A673 (cell line): ENCODE data around the gene COL2A1. TPM values are rescaled to one million over a fixed set of nuclear protein-coding genes. Genes with fewer than 3 reads are reported as not detected.

ENCODE experiments used
- BruUV-seq: library from RNA; stranded (reverse); fragments of 400-500 nt; replicated peaks from 2 replicates; lab custom pipeline; 2021; lab: Mats Ljungman, UMichigan
- CTCF ChIA-PET: fragments of 300-600 bp; sonication (Branson Sonifier 250); formaldehyde crosslinking; loops from one replicate; lab custom pipeline; 2022; ENCODE audit warnings: antibody characterized with exemption; lab: Charles Lee
- POLR2A ChIA-PET: fragments of 300-600 bp; sonication (Branson Sonifier 250); formaldehyde crosslinking; loops from one replicate; lab custom pipeline; 2022; ENCODE audit warnings: antibody characterized with exemption; ENCODE audit not compliant: low non-redundant PET; lab: Charles Lee
- DNase-seq: peaks from one replicate; pipeline ENCODE4 v3.0.0-alpha.2; 2015; ENCODE audit warnings: low spot score
- H3K27ac ChIP-seq: fragments of 200-600 bp; sonication (generic); 2 replicates; pipeline ENCODE4 v1.5.1; 2016; ENCODE audit warnings: mixed run types, low read depth, mild to moderate bottlenecking, mixed read lengths, antibody characterized with exemption, low read length; ENCODE audit not compliant: poor library complexity, severe bottlenecking
- H3K27me3 ChIP-seq: fragments of 200-600 bp; sonication (generic); replicated peaks from 2 replicates; pipeline ENCODE4 v1.6.1; 2017; ENCODE audit warnings: mixed run types, low read depth, mild to moderate bottlenecking, mixed read lengths, antibody characterized with exemption, low read length; ENCODE audit not compliant: insufficient read depth, poor library complexity
- H3K36me3 ChIP-seq: fragments of 200-600 bp; sonication (generic); 2 replicates; pipeline ENCODE4 v1.6.1; 2016; ENCODE audit warnings: mixed run types, mild to moderate bottlenecking, mixed read lengths, antibody characterized with exemption, low read length; ENCODE audit not compliant: insufficient read depth, poor library complexity, severe bottlenecking
- H3K4me1 ChIP-seq: fragments of 200-600 bp; sonication (generic); 2 replicates; pipeline ENCODE4 v1.6.1; 2017; ENCODE audit warnings: mixed run types, mild to moderate bottlenecking, mixed read lengths, antibody characterized with exemption, low read length; ENCODE audit not compliant: insufficient read depth, poor library complexity, severe bottlenecking
- H3K4me3 ChIP-seq: fragments of 200-600 bp; sonication (generic); 2 replicates; pipeline ENCODE4 v1.5.1; 2016; ENCODE audit warnings: low read depth, mixed run types, mild to moderate bottlenecking, mixed read lengths, low read length; ENCODE audit not compliant: poor library complexity, severe bottlenecking
- H3K9me3 ChIP-seq: fragments of 200-600 bp; sonication (generic); 2 replicates; pipeline ENCODE4 v1.6.1; 2016; ENCODE audit warnings: mixed run types, low read depth, mild to moderate bottlenecking, mixed read lengths, antibody characterized with exemption, low read length; ENCODE audit not compliant: poor library complexity, severe bottlenecking
- CTCF ChIP-seq: fragments of 300-800, 200-600 bp; sonication (generic); conservative IDR thresholded peaks from 2 replicates; pipeline ENCODE4 v1.5.1; 2017; ENCODE audit warnings: low read depth, mild to moderate bottlenecking, antibody characterized with exemption, low read length, moderate library complexity, mixed read lengths
- EZH2 ChIP-seq: fragments of 200-600 bp; sonication (generic); IDR thresholded peaks from 2 replicates; pipeline ENCODE4 v1.6.1; 2017; ENCODE audit warnings: borderline replicate concordance, low read depth, mild to moderate bottlenecking, mixed read lengths, antibody characterized with exemption, low read length; ENCODE audit not compliant: poor library complexity, severe bottlenecking
- intact Hi-C: fragments of 100-400 bp; cut with micrococcal nuclease; formaldehyde crosslinking; loops from one replicate; pipeline ENCODE4 v1.10.0; 2022; ENCODE audit not compliant: unreplicated experiment
- total RNA-seq: library from RNA; stranded (reverse); gene quantifications from 2 replicates; pipeline ENCODE4 v1.2.3, GENCODE V29; 2021

The COL2A1 gene
- total RNA-seq, 1 experiment from 2014 or later = 1.3 TPM

DNA sequence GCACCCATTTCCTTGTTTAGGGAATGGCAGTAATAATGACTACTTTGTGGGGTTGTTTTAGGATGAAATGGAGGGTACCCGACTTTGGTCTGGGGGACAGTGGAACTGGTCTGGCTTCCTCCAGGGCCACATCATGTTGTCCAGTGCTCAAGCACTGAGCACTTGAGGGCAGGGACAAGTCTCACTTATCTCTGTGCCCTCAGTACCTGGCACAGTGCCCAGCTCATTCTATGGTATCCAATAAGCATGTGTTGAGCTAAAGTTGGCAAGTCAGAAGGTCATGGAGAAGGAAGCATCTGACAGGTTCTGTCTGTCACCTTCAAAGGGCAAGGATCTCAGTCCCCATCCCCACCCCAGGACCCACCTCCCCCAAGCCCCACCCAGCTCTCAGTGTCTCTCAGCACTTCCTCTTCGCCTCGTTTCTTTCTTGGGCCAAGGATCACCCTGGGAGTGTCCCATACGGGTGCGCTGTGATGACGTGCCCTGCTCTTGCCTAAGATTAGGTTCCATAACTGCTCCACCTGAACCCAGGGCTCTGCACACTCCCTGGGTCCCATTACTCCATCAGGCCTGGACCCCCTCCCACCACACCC, 65.2 kb downstream of the COL2A1 start:
- Histone ChIP-seq H3K27me3 (no peaks in the 10 kb centered on the region), H3K27ac (no peak overlapping the region), H3K4me3 (no peak overlapping the region), H3K9me3 (no peaks in the 10 kb centered on the region), H3K36me3 (no peaks in the 10 kb centered on the region), H3K4me1 (no peaks in the 10 kb centered on the region)
- ChIA-PET POLR2A (no interaction called here), CTCF (no interaction called here)
- intact Hi-C loops = no loop called here
- TF ChIP-seq CTCF (no peak), EZH2 (no peak)
- no TSS peak for BruUV-seq
- DNase-seq = no peak

DNA sequence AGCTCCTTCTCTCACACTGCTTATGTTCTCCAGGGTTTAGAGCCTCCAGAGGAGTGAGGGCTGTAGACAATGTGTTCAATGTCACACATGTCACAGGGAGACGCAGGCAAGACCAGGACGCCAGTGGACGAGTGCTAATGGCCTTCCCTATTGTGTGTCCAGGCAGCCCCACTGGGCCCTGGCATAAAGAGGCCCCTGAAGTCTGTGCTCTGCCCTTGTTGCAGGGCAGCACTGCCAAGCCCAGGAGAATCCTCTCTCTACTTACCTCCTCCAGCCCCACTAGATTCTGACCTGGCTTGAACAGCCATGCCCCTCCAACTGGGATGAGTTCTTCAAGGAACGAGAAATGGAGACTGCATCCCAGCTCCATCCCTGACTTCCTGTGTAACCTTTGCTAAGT, 65.7 kb downstream of the COL2A1 start:
- Histone ChIP-seq H3K4me1 (no peaks in the 10 kb centered on the region), H3K4me3 (no peak overlapping the region), H3K36me3 (no peaks in the 10 kb centered on the region), H3K27me3 (no peaks in the 10 kb centered on the region), H3K9me3 (no peaks in the 10 kb centered on the region), H3K27ac (no peak overlapping the region)
- BruUV-seq = no TSS peak
- ChIA-PET POLR2A (no interaction called here), CTCF (no interaction called here)
- no peak for DNase-seq
- TF ChIP-seq CTCF = no peak
- TF ChIP-seq EZH2 = no peak
- intact Hi-C loops = no loop called here

DNA sequence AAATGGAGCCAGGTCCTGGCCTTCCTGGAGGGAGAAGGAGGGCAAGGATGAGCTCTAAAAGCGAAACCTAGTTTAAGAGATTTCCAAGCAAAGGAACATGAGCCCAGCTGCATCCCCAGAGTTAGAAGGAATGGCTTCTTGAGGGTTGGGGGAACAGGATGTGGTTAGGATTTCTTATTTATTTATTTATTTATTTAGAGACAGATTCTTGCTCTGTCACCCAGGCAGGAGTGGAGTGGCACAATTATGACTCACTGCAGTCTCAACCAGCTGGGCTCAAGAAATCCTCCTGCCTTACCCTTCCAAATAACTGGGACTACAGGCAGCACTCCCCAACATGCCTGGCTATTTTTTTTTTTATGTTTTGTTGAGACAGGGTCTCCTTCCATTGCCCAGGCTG, 66.2 kb downstream of the COL2A1 start:
- CTCF ChIA-PET = no interaction called here
- Histone ChIP-seq H3K36me3 (no peaks in the 10 kb centered on the region), H3K4me1 (no peaks in the 10 kb centered on the region), H3K27me3 (no peaks in the 10 kb centered on the region), H3K4me3 (no peak overlapping the region), H3K9me3 (no peaks in the 10 kb centered on the region), H3K27ac (no peak overlapping the region)
- POLR2A ChIA-PET = no interaction called here
- DNase-seq = peak; percentile 14
- no TSS peak for BruUV-seq
- intact Hi-C loops = no loop called here
- no peak for TF ChIP-seq EZH2
- no peak for TF ChIP-seq CTCF
